Esophagus (tissue), 2 donors: ENCODE data around the gene ROR1. TPM values are rescaled to one million over a fixed set of nuclear protein-coding genes. Genes with fewer than 3 reads are reported as not detected.

ENCODE experiments used
- H3K27ac ChIP-seq, 2 donors: one replicate each; pipeline ENCODE4 v1.5.1; 2013; ENCODE audit warnings: low read depth in 2 of 2, mild to moderate bottlenecking in 2 of 2, inconsistent platforms in 1 of 2, low read length in 1 of 2, moderate library complexity in 1 of 2
- H3K27me3 ChIP-seq, 2 donors: one replicate each; pipeline ENCODE4 v1.6.1; 2013; ENCODE audit warnings: low read length in 2 of 2, control low read depth in 1 of 2, mild to moderate bottlenecking in 1 of 2; ENCODE audit not compliant: insufficient read depth in 2 of 2, control insufficient read depth in 1 of 2
- H3K36me3 ChIP-seq, 2 donors: one replicate each; pipeline ENCODE4 v1.6.1; 2013; ENCODE audit warnings: low read length in 1 of 2; ENCODE audit not compliant: control insufficient read depth in 2 of 2, insufficient read depth in 2 of 2
- H3K4me1 ChIP-seq, 2 donors: one replicate each; pipeline ENCODE4 v1.6.1; 2013; ENCODE audit warnings: low read length in 1 of 2; ENCODE audit not compliant: control insufficient read depth in 2 of 2, insufficient read depth in 2 of 2
- H3K4me3 ChIP-seq, 2 donors: one replicate each; pipeline ENCODE4 v1.5.1; 2013; ENCODE audit warnings: low read length in 2 of 2, mild to moderate bottlenecking in 2 of 2, low read depth in 1 of 2, moderate library complexity in 1 of 2
- H3K9me3 ChIP-seq, 2 donors: one replicate each; pipeline ENCODE4 v1.6.1; 2013; ENCODE audit warnings: mild to moderate bottlenecking in 2 of 2, low read depth in 1 of 2, low read length in 1 of 2, moderate library complexity in 1 of 2; ENCODE audit not compliant: control insufficient read depth in 2 of 2, insufficient read depth in 1 of 2
- WGBS, 2 donors: extraction: QIAGEN DNeasy Blood & Tissue Kit; methylation state at CpG; one replicate each; pipeline ENCODE4 v1.1.7; 2013; 5-methylcytosine and 5-hydroxymethylcytosine counted together
- polyA plus RNA-seq, 2 donors: library from polyadenylated mRNA; stranded (reverse); fragments of 200-250 nt; gene quantifications; one replicate each; pipeline ENCODE4 v1.2.3, GENCODE V29; 2013
- donor health status: healthy with polysubstance abuse.
- donor health status: Bipolar disorder and iron deficiency.

Gene ROR1
- polyA plus RNA-seq, 2 donors: 1.1 to 1.9 TPM

- H3K27ac ChIP-seq: no peak overlapping the region
- no peaks in the 10 kb centered on the region for H3K36me3 ChIP-seq
- H3K9me3 ChIP-seq: no peaks in the 10 kb centered on the region
- H3K4me3 ChIP-seq: no peak overlapping the region
- no peaks in the 10 kb centered on the region for H3K27me3 ChIP-seq
- 58 to 65% methylated on average over 1 of the region's 1 CpG for WGBS, 2 donors
- no peaks in the 10 kb centered on the region for H3K4me1 ChIP-seq
These were observed 352.8 kb downstream of the ROR1 start for GRCh38 chr1:64126581-64126980.

GRCh38 chr1:64127297-64127696 is 353.5 kb downstream of the ROR1 start:
- WGBS, 2 donors: 62 to 64% methylated on average over 3 of the region's 3 CpGs
- Histone ChIP-seq H3K4me1 (no peaks in the 10 kb centered on the region), H3K27me3 (no peaks in the 10 kb centered on the region), H3K27ac (no peak overlapping the region), H3K4me3 (no peak overlapping the region), H3K9me3 (no peaks in the 10 kb centered on the region), H3K36me3 (no peaks in the 10 kb centered on the region)

- Histone ChIP-seq H3K4me1 (no peaks in the 10 kb centered on the region), H3K27ac (no peak overlapping the region), H3K9me3 (no peaks in the 10 kb centered on the region), H3K36me3 (no peaks in the 10 kb centered on the region), H3K27me3 (no peaks in the 10 kb centered on the region), H3K4me3 (no peak overlapping the region)
- 69 to 74% methylated on average over 5 of the region's 5 CpGs for WGBS, 2 donors
These were observed 355.9 kb downstream of the ROR1 start for GRCh38 chr1:64129701-64130100.

- Histone ChIP-seq H3K4me1 (no peaks in the 10 kb centered on the region), H3K27me3 (no peaks in the 10 kb centered on the region), H3K36me3 (no peaks in the 10 kb centered on the region), H3K27ac (no peak overlapping the region), H3K4me3 (no peak overlapping the region), H3K9me3 (no peaks in the 10 kb centered on the region)
- WGBS, 2 donors: 86 to 87% methylated on average over 2 of the region's 2 CpGs
These were observed 357.3 kb downstream of the ROR1 start for GRCh38 chr1:64131155-64131554.

- WGBS, 2 donors: 76 to 81% methylated on average over 5 of the region's 5 CpGs
- H3K4me1 ChIP-seq: no peaks in the 10 kb centered on the region
- no peaks in the 10 kb centered on the region for H3K9me3 ChIP-seq
- no peaks in the 10 kb centered on the region for H3K27me3 ChIP-seq
- H3K36me3 ChIP-seq: no peaks in the 10 kb centered on the region
- no peak overlapping the region for H3K27ac ChIP-seq
- no peak overlapping the region for H3K4me3 ChIP-seq
These were observed 359.2 kb downstream of the ROR1 start for GRCh38 chr1:64133036-64133435.

- no peak overlapping the region for H3K27ac ChIP-seq
- H3K27me3 ChIP-seq: no peaks in the 10 kb centered on the region
- H3K9me3 ChIP-seq: no peaks in the 10 kb centered on the region
These were observed 361.8 kb downstream of the ROR1 start for GRCh38 chr1:64135462-64136223.

GRCh38 chr1:64136296-64136695 is 362.5 kb downstream of the ROR1 start:
- Histone ChIP-seq H3K27ac (no peak overlapping the region), H3K9me3 (no peaks in the 10 kb centered on the region)
- WGBS, 2 donors: 83 to 86% methylated on average over 5 of the region's 5 CpGs

More at GRCh38 chr1:64135462-64136223, 361.8 kb downstream of the ROR1 start:
- no peaks in the 10 kb centered on the region for H3K36me3 ChIP-seq
- H3K4me1 ChIP-seq: no peaks in the 10 kb centered on the region
- WGBS, 2 donors: 86 to 91% methylated on average over 3 of the region's 3 CpGs
- H3K4me3 ChIP-seq: no peak overlapping the region

GRCh38 chr1:64136752-64137411 is 363.1 kb downstream of the ROR1 start:
- H3K27ac ChIP-seq: no peak overlapping the region
- 20 to 34% methylated on average over 7 of the region's 7 CpGs for WGBS, 2 donors
- no peaks in the 10 kb centered on the region for H3K9me3 ChIP-seq

More at GRCh38 chr1:64136296-64136695, 362.5 kb downstream of the ROR1 start:
- Histone ChIP-seq H3K27me3 (no peaks in the 10 kb centered on the region), H3K36me3 (no peaks in the 10 kb centered on the region), H3K4me3 (no peak overlapping the region), H3K4me1 (no peaks in the 10 kb centered on the region)

GRCh38 chr1:64137412-64137803 is 363.6 kb downstream of the ROR1 start:
- 40 to 48% methylated on average over 4 of the region's 4 CpGs for WGBS, 2 donors
- Histone ChIP-seq H3K4me3 (no peak overlapping the region), H3K36me3 (no peaks in the 10 kb centered on the region), H3K27ac (no peak overlapping the region), H3K27me3 (no peaks in the 10 kb centered on the region), H3K4me1 (no peaks in the 10 kb centered on the region), H3K9me3 (no peaks in the 10 kb centered on the region)

More at GRCh38 chr1:64136752-64137411, 363.1 kb downstream of the ROR1 start:
- Histone ChIP-seq H3K36me3 (no peaks in the 10 kb centered on the region), H3K4me1 (no peaks in the 10 kb centered on the region), H3K27me3 (no peaks in the 10 kb centered on the region), H3K4me3 (no peak overlapping the region)
